GM21576 (cell line): ENCODE measurements around the gene MAP2K5.

Experiments
- ATAC-seq: cut with Tn5 transposase; IDR thresholded peaks from one replicate; pipeline ENCODE4 v1.9.1; 2021; ENCODE audit warnings: mild to moderate bottlenecking, moderate library complexity; ENCODE audit not compliant: unreplicated experiment

Gene MAP2K5

GRCh38 chr15:67852418-67852817 lies 309.9 kb downstream of the MAP2K5 start:
- ATAC-seq, result no peak

DNA sequence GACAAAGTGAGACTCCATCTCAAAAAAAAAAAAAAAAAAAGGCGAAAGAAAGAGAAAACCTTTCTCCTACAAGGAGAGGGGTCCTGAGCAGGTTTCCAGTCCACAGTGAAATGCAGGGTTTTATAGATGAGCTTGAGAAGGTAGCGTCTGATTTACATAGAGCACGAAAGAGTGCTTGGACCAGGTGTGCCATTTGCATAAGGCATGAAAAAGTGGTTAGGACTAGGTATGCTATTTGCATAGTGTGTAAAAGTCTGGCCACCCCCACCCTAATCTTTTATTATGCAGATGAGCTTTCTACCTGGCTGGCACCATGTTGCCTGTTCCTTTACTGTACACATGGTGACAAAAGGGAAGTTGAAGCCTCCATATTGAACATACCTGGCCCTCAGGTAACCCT lies 311.0 kb downstream of the MAP2K5 start:
- no peak for ATAC-seq

- no peak for ATAC-seq
Observed at GRCh38 chr15:67854358-67854757, 311.9 kb downstream of the MAP2K5 start.

DNA sequence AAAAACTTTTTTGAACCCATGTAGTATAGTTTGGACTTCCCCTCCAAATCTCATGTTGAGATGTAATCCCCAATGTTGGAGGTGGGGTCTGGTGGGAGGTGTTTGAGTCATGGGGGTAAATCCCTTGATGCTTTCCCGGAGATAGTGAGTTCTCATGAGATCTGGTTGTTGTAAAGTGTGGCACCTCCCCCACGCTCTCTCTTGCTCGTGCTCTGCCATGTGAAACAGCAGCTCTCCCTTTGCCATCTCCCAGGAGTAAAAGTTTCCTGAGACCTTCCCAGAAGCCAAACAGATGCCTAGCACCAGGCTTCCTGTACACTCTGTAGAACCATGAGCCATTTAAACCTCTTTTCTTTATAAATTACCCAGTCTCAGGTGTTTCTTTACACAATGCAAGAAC lies 313.3 kb downstream of the MAP2K5 start:
- ATAC-seq, result no peak
